CD14-positive monocyte (primary cell): ENCODE measurements around the gene PCDHA13. TPM values are rescaled to one million over a fixed set of nuclear protein-coding genes. Genes with fewer than 3 reads are reported as not detected.

Experiments
- DNase-seq, 3 donors: peaks; one replicate each; pipeline ENCODE4 v3.0.0-alpha.2; 2011 to 2022
- H2AFZ ChIP-seq: 2 replicates; pipeline ENCODE4 v1.6.0; 2012; ENCODE audit warnings: mild to moderate bottlenecking, low read depth, low read length, inconsistent platforms; ENCODE audit not compliant: insufficient read depth, poor library complexity, severe bottlenecking
- H3K27ac ChIP-seq, 2 donors: 1 replicate in 1 of 2; 2 replicates in 1 of 2; pipeline ENCODE4 v1.5.1; 2012 to 2013; ENCODE audit warnings: low read length in 2 of 2, control low read depth in 1 of 2, inconsistent platforms in 1 of 2, low read depth in 1 of 2, mild to moderate bottlenecking in 1 of 2
- H3K27me3 ChIP-seq, 2 donors: one replicate each; pipeline versions ENCODE4 v1.6.0 to v1.6.1; 2011 to 2013; ENCODE audit warnings: low read length in 2 of 2; ENCODE audit not compliant: control insufficient read depth in 2 of 2, insufficient read depth in 2 of 2
- H3K36me3 ChIP-seq, 2 donors: replicated peaks in 1 of 2; 1 replicate in 1 of 2; 2 replicates in 1 of 2; pipeline versions ENCODE4 v1.5.1 to v1.6.1; 2012 to 2013; ENCODE audit warnings: low read length in 2 of 2, control low read depth in 1 of 2, inconsistent platforms in 1 of 2, mild to moderate bottlenecking in 1 of 2; ENCODE audit not compliant: insufficient read depth in 2 of 2, control insufficient read depth in 1 of 2
- H3K4me1 ChIP-seq, 2 donors: 1 replicate in 1 of 2; 2 replicates in 1 of 2; pipeline versions ENCODE4 v1.5.1 to v1.6.1; 2012 to 2013; ENCODE audit warnings: low read length in 2 of 2, control low read depth in 1 of 2, inconsistent platforms in 1 of 2, mild to moderate bottlenecking in 1 of 2, moderate library complexity in 1 of 2; ENCODE audit not compliant: insufficient read depth in 2 of 2, control insufficient read depth in 1 of 2
- H3K4me2 ChIP-seq: replicated peaks from 2 replicates; pipeline ENCODE3; 2012; ENCODE audit warnings: low read length, moderate library complexity, mild to moderate bottlenecking; ENCODE audit not compliant: poor library complexity, severe bottlenecking; ENCODE audit errors: extremely low read depth
- H3K4me3 ChIP-seq, 3 experiments: fragments of 200-600 bp in 1 of 3; sonication (generic) in 1 of 3; replicated peaks in 1 of 3; 1 replicate in 2 of 3; 2 replicates in 1 of 3; pipeline ENCODE4 v1.5.1; 2011 to 2013; ENCODE audit warnings: low read length in 3 of 3, mild to moderate bottlenecking in 3 of 3, control low read depth in 2 of 3, low read depth in 2 of 3, inconsistent platforms in 1 of 3, moderate library complexity in 1 of 3
- H3K79me2 ChIP-seq: 2 replicates; pipeline ENCODE4 v1.6.0; 2012; ENCODE audit warnings: mild to moderate bottlenecking, control low read depth, inconsistent platforms, low read length, moderate library complexity; ENCODE audit not compliant: insufficient read depth
- H3K9ac ChIP-seq: 2 replicates; pipeline ENCODE4 v1.6.0; 2017; ENCODE audit warnings: low read length, mild to moderate bottlenecking; ENCODE audit not compliant: insufficient read depth, poor library complexity, severe bottlenecking
- H3K9me3 ChIP-seq, 2 donors: replicated peaks in 1 of 2; 1 replicate in 1 of 2; 2 replicates in 1 of 2; pipeline versions ENCODE4 v1.5.1 to v1.6.1; 2012 to 2013; ENCODE audit warnings: low read length in 2 of 2, control low read depth in 1 of 2; ENCODE audit not compliant: control insufficient read depth in 1 of 2, insufficient read depth in 1 of 2
- H4K20me1 ChIP-seq: 2 replicates; pipeline ENCODE4 v1.6.0; 2012; ENCODE audit warnings: mild to moderate bottlenecking, low read length, control low read depth, moderate library complexity; ENCODE audit not compliant: insufficient read depth
- H3K27ac Mint-ChIP-seq, 7 donors: one replicate each; pipeline ENCODE4 v1.8.0; 2020; ENCODE audit warnings: mild to moderate bottlenecking in 7 of 7, mixed read lengths in 7 of 7, moderate library complexity in 6 of 7, inconsistent platforms in 2 of 7
- H3K27me3 Mint-ChIP-seq, 3 donors: one replicate each; pipeline ENCODE4 v1.8.0; 2021 to 2022; ENCODE audit warnings: low read depth in 3 of 3, mild to moderate bottlenecking in 3 of 3, mixed read lengths in 3 of 3, moderate library complexity in 3 of 3, inconsistent platforms in 1 of 3
- H3K36me3 Mint-ChIP-seq, 2 donors: one replicate each; pipeline ENCODE4 v1.8.0; 2020; ENCODE audit warnings: mixed read lengths in 2 of 2, inconsistent platforms in 1 of 2, mild to moderate bottlenecking in 1 of 2
- H3K4me1 Mint-ChIP-seq: one replicate; pipeline ENCODE4 v1.8.0; 2020; ENCODE audit warnings: mild to moderate bottlenecking, mixed read lengths
- H3K4me3 Mint-ChIP-seq, 2 donors: one replicate each; pipeline ENCODE4 v1.8.0; 2020; ENCODE audit warnings: mild to moderate bottlenecking in 2 of 2, mixed read lengths in 2 of 2, moderate library complexity in 1 of 2
- H3K9me3 Mint-ChIP-seq, 7 donors: one replicate each; pipeline ENCODE4 v1.8.0; 2020 to 2022; ENCODE audit warnings: mixed read lengths in 7 of 7, mild to moderate bottlenecking in 6 of 7, moderate library complexity in 6 of 7, inconsistent platforms in 2 of 7
- WGBS: methylation state at CpG from one replicate; pipeline ENCODE4 v1.1.5; 2013; ENCODE audit warnings: missing lambda C conversion rate; ENCODE audit not compliant: insufficient coverage; 5-methylcytosine and 5-hydroxymethylcytosine counted together
- intact Hi-C, 2 donors: fragments of 100-400 bp; cut with micrococcal nuclease; formaldehyde crosslinking; loops; one replicate each; pipeline versions ENCODE4 v1.15.0 to v1.15.1; 2023
- polyA plus RNA-seq, 3 donors: library from polyadenylated mRNA; depleted of rRNA in 1 of 3; unstranded in 2 of 3; stranded (reverse) in 1 of 3; fragments of 300-500 nt in 2 of 3; fragments of >200 nt in 1 of 3; fragmentation: Illumina TruSeq in 2 of 3; gene quantifications; 1 replicate in 2 of 3; 2 replicates in 1 of 3; pipeline ENCODE4 v1.2.3, GENCODE V29; 2012 to 2021
- TF ChIP-seq, protein P1 (sequence below): fragments of 200-600 bp; IDR thresholded peaks from one replicate; pipeline ENCODE4 v1.8.0; 2022; ENCODE audit warnings: antibody characterized with exemption, mild to moderate bottlenecking

PCDHA13 gene
- polyA plus RNA-seq, 3 donors: not detected

DNA sequence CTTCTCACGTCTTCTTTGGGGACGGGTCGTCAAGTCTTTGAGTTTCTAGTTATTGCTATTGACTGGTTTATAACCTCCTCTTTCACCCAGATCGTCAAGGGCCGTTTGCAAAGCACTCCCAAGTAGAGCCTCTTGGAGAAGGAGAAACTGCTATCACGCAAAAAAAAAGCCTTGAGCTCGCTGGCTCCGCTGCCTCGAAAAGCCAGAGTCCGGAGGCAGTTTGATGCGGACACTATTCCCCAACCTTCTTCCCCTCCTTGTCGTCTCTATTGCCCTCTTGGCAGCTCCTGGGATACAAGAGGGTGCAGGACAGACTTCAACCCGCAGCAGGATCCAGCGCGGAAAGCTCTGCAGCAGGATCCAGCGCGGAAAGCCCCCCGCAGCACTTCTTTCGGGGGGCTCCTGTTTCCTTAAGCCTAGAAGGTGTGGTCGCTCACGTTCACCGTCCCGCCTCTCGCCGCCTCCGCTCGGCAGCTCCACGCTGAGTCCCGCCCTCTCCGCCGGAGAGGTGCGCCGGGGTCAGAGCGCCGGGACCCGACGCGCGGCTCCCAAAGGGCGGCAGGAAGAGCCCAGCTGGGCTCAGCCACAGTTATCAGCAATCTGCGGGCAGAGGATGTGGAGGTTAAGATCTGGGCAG is 44.0 kb downstream of the PCDHA13 start, which contains the start of gene PCDHAC1:
Gene PCDHAC1 (plus strand): TSS at position 494 of the 637 bp plus-strand sequence. CDS start 594 bp downstream, outside the sequence.
- no peaks in the 10 kb centered on the region for H3K4me1 ChIP-seq
- TF ChIP-seq, protein P1, sequence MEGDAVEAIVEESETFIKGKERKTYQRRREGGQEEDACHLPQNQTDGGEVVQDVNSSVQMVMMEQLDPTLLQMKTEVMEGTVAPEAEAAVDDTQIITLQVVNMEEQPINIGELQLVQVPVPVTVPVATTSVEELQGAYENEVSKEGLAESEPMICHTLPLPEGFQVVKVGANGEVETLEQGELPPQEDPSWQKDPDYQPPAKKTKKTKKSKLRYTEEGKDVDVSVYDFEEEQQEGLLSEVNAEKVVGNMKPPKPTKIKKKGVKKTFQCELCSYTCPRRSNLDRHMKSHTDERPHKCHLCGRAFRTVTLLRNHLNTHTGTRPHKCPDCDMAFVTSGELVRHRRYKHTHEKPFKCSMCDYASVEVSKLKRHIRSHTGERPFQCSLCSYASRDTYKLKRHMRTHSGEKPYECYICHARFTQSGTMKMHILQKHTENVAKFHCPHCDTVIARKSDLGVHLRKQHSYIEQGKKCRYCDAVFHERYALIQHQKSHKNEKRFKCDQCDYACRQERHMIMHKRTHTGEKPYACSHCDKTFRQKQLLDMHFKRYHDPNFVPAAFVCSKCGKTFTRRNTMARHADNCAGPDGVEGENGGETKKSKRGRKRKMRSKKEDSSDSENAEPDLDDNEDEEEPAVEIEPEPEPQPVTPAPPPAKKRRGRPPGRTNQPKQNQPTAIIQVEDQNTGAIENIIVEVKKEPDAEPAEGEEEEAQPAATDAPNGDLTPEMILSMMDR: no peak
- Mint-ChIP-seq H3K4me3 (peak within 1 kb of the TSS; percentile 58 to 83), H3K4me1 (peaks cover 5% of the 10 kb centered on the region), H3K27ac (no peak within 1 kb of the TSS), H3K9me3 (peaks cover 22 to 47% (median 39%) of the 10 kb centered on the region in 7 donors), H3K36me3 (peaks cover 3 to 7% of the 10 kb centered on the region in 2 donors), H3K27me3 (peaks cover 41 to 47% (median 44%) of the 10 kb centered on the region in 3 donors)
- H3K9ac ChIP-seq: no peak within 1 kb of the TSS
- intact Hi-C loops: no loop called here
- peaks cover 36 to 39% of the 10 kb centered on the region in 2 donors for H3K9me3 ChIP-seq
- H4K20me1 ChIP-seq: no peaks in the 10 kb centered on the region
- no peak for DNase-seq
- peak within 1 kb of the TSS; percentile 41 for H2AFZ ChIP-seq
- H3K4me2 ChIP-seq: peak within 1 kb of the TSS; percentile 31
- peak within 1 kb of the TSS in 1 of 3 experiments; percentile 43 for H3K4me3 ChIP-seq
- no peaks in the 10 kb centered on the region for H3K79me2 ChIP-seq
- WGBS: 5% methylated on average over 32 of the region's 41 CpGs
- no peak within 1 kb of the TSS for H3K27ac ChIP-seq
- no peaks in the 10 kb centered on the region for H3K36me3 ChIP-seq
- peaks cover 16 to 41% of the 10 kb centered on the region in 2 donors for H3K27me3 ChIP-seq

DNA sequence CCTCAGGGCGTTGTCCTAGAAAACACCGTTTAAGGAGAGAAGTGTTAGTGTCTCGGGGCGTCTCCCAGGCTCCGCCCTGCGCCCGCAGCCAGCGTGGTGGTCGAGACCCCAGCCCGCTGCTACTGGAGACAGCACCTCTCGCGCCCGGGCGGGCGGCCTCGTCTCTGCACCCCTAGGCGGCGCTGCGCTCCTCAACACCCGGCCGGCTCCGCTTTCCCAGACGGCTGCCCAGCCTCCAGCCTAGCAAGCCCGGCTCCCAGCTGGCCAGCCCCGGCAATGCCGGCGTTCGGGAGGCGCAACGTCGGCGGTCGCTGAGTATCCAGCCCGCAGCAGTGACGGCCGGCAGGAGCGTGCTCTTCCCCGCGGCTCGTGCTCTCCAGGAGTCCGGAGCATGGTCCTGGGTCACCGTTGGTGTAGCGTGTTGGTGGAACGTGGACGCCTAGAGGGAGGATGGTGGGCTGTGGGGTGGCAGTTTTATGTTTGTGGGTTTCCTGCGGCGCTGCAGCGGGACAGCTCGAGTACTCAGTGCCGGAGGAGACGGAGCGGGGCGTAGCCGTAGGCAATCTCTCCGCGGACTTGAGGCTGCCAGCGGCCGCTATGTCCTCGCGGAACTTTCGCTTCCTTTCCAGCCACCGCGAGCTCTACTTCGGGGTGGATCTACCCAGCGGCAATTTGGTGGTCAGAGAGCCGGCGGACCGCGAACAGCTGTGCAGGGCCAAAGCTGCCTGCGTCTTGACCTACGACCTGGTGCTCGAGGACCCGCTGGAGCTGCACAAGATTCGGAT is 44.7 kb downstream of the PCDHA13 start:
- Histone ChIP-seq H4K20me1 (no peaks in the 10 kb centered on the region), H3K4me1 (no peaks in the 10 kb centered on the region), H3K27ac (no peak overlapping the region), H2AFZ (peak overlapping the region; percentile 41), H3K27me3 (peaks cover 16 to 41% of the 10 kb centered on the region in 2 donors), H3K36me3 (no peaks in the 10 kb centered on the region), H3K9ac (no peak overlapping the region), H3K9me3 (peaks cover 36 to 39% of the 10 kb centered on the region in 2 donors), H3K4me2 (peak overlapping the region; percentile 31), H3K79me2 (no peaks in the 10 kb centered on the region), H3K4me3 (peak overlapping the region in 1 of 3 experiments; percentile 43)
- Mint-ChIP-seq H3K4me3 (peak overlapping the region; percentile 58 to 83), H3K9me3 (peaks cover 22 to 46% (median 38%) of the 10 kb centered on the region in 7 donors), H3K36me3 (peaks cover 3 to 7% of the 10 kb centered on the region in 2 donors), H3K4me1 (peaks cover 5% of the 10 kb centered on the region), H3K27me3 (peaks cover 41 to 47% (median 44%) of the 10 kb centered on the region in 3 donors), H3K27ac (no peak overlapping the region)
- WGBS: 4% methylated on average over 69 of the region's 74 CpGs
- intact Hi-C loops: no loop called here
- DNase-seq: no peak
- TF ChIP-seq, protein P1: no peak
